Measurements from ENCODE around the gene MND1. TPM values are rescaled to one million over a fixed set of nuclear protein-coding genes. Genes with fewer than 3 reads are reported as not detected.

The MND1 gene
- total RNA-seq, 1 donor from 2014 or later = 9.7 TPM

DNA sequence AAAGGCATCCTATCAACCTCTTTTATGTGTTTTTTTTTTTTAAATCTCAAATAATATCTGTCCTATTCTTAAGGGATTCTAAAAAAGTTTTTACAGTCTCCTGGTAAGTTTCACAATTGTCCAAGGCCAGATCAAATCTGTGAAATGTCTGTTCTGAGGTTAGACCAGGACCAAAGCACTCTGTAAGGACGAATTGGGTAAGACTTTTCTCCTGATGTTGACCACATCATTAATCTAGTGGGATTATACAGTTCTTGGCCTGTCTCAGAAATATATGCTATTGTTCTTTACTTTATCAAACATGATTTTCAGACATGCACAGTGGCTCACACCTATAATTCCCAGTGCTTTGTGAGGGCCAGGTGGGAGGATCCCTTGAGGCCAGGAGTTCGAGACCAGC is 75.9 kb downstream of the MND1 start:
- DNase-seq (ENCODE audit: low spot score, unreplicated experiment) = no peak
- H3K36me3 Mint-ChIP-seq (ENCODE audit: insufficient read depth) = no peaks in the 10 kb centered on the region
- no peaks in the 10 kb centered on the region for H3K27me3 Mint-ChIP-seq
- H3K27ac Mint-ChIP-seq = no peak overlapping the region
- H3K4me3 Mint-ChIP-seq (ENCODE audit: low read depth) = no peak overlapping the region
- H3K9me3 Mint-ChIP-seq (ENCODE audit: low read depth) = no peaks in the 10 kb centered on the region
- TF ChIP-seq, protein P1, sequence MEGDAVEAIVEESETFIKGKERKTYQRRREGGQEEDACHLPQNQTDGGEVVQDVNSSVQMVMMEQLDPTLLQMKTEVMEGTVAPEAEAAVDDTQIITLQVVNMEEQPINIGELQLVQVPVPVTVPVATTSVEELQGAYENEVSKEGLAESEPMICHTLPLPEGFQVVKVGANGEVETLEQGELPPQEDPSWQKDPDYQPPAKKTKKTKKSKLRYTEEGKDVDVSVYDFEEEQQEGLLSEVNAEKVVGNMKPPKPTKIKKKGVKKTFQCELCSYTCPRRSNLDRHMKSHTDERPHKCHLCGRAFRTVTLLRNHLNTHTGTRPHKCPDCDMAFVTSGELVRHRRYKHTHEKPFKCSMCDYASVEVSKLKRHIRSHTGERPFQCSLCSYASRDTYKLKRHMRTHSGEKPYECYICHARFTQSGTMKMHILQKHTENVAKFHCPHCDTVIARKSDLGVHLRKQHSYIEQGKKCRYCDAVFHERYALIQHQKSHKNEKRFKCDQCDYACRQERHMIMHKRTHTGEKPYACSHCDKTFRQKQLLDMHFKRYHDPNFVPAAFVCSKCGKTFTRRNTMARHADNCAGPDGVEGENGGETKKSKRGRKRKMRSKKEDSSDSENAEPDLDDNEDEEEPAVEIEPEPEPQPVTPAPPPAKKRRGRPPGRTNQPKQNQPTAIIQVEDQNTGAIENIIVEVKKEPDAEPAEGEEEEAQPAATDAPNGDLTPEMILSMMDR (IDR thresholded peaks at IDR 0.05; ENCODE audit: unreplicated experiment) = no peak
- H3K4me1 Mint-ChIP-seq (ENCODE audit: low read depth) = no peaks in the 10 kb centered on the region

DNA sequence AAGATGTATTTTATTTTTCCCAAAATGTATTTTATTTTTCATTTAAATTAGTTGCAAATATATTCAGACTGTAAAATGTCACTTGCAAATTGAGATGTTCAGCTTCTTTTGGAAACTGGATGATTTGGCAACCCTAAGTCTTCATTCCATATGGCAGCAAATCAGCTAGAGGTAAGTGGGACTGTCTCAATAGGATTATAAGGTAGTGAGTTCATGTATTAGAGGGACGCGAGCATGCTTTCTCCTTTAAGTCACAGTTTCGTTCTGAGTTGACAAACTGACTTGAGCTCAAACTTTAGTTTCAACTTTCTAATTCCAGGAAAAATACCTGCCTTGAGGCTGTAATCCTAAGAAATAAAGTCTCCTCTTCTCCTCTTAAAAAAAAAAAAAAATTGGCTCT is 77.5 kb downstream of the MND1 start:
- H3K4me3 Mint-ChIP-seq (ENCODE audit: low read depth) = no peak overlapping the region
- no peak for DNase-seq (ENCODE audit: low spot score, unreplicated experiment)
- H3K4me1 Mint-ChIP-seq (ENCODE audit: low read depth) = no peaks in the 10 kb centered on the region
- H3K27ac Mint-ChIP-seq = no peak overlapping the region
- H3K36me3 Mint-ChIP-seq (ENCODE audit: insufficient read depth) = no peaks in the 10 kb centered on the region
- H3K27me3 Mint-ChIP-seq = no peaks in the 10 kb centered on the region
- H3K9me3 Mint-ChIP-seq (ENCODE audit: low read depth) = no peaks in the 10 kb centered on the region
- TF ChIP-seq, protein P1 (IDR thresholded peaks at IDR 0.05; ENCODE audit: unreplicated experiment) = no peak

DNA sequence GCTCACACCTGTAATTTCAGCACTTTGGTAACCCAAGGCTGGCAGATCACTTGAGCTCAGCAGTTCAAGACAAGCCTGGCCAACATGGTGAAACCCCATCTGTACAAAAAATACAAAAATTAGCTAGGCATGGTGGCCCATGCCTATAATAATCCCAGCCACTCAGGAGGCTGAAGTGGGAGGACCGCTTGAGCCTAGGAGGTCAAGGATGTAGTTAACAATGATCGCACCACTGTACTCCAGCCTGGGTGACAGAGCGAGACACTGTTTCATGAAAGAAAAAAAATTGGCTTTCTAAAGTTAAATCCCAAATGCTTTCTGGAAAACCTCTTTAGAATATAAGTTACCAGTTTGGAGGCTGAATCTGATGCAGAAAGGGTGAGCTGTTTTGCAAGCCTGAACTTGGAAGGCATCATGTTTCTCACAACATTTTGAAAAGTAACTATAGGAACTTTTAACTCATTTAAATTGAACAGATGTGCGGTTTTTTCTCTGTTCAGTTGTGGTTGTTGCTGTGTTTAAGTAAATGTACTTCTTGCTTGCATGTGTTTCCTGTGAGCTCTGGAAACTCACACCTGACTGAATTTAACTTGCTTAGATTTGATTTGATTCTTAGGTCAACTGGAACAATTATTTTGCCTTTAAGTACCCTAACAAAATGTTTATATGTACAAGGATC is 81.9 kb downstream of the MND1 start:
- Mint-ChIP-seq H3K9me3 (ENCODE audit: low read depth) (no peaks in the 10 kb centered on the region), H3K27me3 (no peaks in the 10 kb centered on the region), H3K4me3 (ENCODE audit: low read depth) (no peak overlapping the region), H3K36me3 (ENCODE audit: insufficient read depth) (no peaks in the 10 kb centered on the region), H3K4me1 (ENCODE audit: low read depth) (no peaks in the 10 kb centered on the region), H3K27ac (no peak overlapping the region)
- TF ChIP-seq, protein P1 (IDR thresholded peaks at IDR 0.05; ENCODE audit: unreplicated experiment) = no peak
- DNase-seq (ENCODE audit: low spot score, unreplicated experiment) = no peak

DNA sequence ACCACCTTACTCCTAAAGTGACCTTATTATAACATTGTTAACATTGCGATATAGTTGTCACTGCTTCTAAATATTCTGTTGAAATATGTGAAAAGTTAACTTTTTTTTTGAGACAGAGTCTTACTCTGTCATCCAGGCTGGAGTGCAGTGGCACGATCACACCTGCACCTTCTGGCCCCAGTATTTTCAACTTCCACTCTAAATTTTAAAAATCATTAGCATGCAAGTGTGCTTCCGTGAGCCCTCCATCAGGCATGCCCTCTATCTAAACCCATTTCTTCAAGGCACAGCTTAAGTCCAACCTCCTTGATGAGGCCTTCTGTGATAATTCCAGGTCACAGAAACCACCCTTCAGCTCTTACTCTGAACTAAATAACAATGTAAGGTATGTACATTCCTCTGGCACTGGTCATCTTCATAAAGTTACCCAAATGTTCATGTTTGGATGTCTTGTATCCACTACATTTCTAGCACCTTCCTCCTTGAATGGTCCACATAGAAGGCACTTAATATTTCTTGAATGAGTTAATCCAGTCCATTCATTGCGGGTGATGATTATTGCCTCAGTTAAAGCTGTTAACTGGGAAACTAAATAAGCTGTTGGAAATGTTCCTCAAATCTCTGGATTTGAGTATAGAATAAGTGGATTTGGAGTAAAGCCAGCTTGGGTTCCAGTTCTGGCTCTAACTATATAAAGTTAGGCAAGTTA is 83.0 kb downstream of the MND1 start:
- Mint-ChIP-seq H3K4me1 (ENCODE audit: low read depth) (no peaks in the 10 kb centered on the region), H3K36me3 (ENCODE audit: insufficient read depth) (no peaks in the 10 kb centered on the region), H3K4me3 (ENCODE audit: low read depth) (no peak overlapping the region), H3K27ac (no peak overlapping the region), H3K27me3 (no peaks in the 10 kb centered on the region), H3K9me3 (ENCODE audit: low read depth) (no peaks in the 10 kb centered on the region)
- DNase-seq (ENCODE audit: low spot score, unreplicated experiment) = no peak
- TF ChIP-seq, protein P1 (IDR thresholded peaks at IDR 0.05; ENCODE audit: unreplicated experiment) = no peak

DNA sequence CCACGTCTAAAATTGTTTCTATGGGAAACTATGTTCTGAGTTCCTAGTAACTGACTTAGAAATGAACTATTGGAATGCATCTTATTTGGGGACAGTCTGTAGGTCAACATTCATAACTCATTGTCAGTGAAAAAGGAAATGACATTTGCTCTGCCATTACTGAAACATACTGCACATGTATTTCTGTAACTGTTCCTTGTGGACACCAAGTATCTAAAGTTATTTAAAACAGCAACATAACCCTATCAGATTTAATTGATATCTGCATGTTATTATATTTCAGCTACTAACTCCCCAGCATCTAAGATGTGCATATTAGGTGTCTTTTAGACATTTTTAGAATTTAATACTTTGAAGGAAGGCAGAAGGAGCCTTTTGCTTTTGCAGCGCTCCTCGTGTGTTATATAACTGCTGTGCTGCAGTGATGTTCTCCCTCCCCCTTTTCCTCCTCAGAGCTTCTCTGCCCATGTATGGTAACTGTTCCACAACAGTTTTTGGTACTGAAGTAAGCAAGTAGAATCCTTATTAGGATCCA is 84.5 kb downstream of the MND1 start:
- Mint-ChIP-seq H3K4me1 (ENCODE audit: low read depth) (no peaks in the 10 kb centered on the region), H3K9me3 (ENCODE audit: low read depth) (no peaks in the 10 kb centered on the region), H3K27me3 (peaks cover 4% of the 10 kb centered on the region), H3K27ac (no peak overlapping the region), H3K4me3 (ENCODE audit: low read depth) (no peak overlapping the region), H3K36me3 (ENCODE audit: insufficient read depth) (no peaks in the 10 kb centered on the region)
- TF ChIP-seq, protein P1 (IDR thresholded peaks at IDR 0.05; ENCODE audit: unreplicated experiment) = no peak
- no peak for DNase-seq (ENCODE audit: low spot score, unreplicated experiment)

Data from progenitor cell of endocrine pancreas (in vitro differentiated cells).